Neutrophil (primary cell): ENCODE results near the gene TECTA.

Source experiments
- H3K27ac ChIP-seq: fragments of 200-600 bp; sonication (generic); 2 replicates; pipeline ENCODE4 v1.5.1; 2016; ENCODE audit warnings: mild to moderate bottlenecking, moderate library complexity
- H3K27me3 ChIP-seq: fragments of 200-600 bp; sonication (generic); 2 replicates; pipeline ENCODE4 v1.6.0; 2016; ENCODE audit warnings: mild to moderate bottlenecking
- H3K36me3 ChIP-seq: fragments of 200-600 bp; sonication (generic); 2 replicates; pipeline ENCODE4 v1.5.1; 2017
- H3K4me1 ChIP-seq, 2 experiments: fragments of 200-600 bp in 1 of 2; sonication (generic) in 1 of 2; 1 replicate in 1 of 2; 2 replicates in 1 of 2; pipeline versions ENCODE4 v1.5.1 to v1.6.1; 2013 to 2016; ENCODE audit warnings: low read depth in 1 of 2, low read length in 1 of 2, mild to moderate bottlenecking in 1 of 2, moderate library complexity in 1 of 2; ENCODE audit not compliant: control insufficient read depth in 1 of 2, insufficient read depth in 1 of 2
- H3K4me3 ChIP-seq, 2 experiments: fragments of 200-600 bp in 1 of 2; sonication (generic) in 1 of 2; 1 replicate in 1 of 2; 2 replicates in 1 of 2; pipeline ENCODE4 v1.5.1; 2013 to 2016; ENCODE audit warnings: low read depth in 1 of 2, low read length in 1 of 2, mild to moderate bottlenecking in 1 of 2, moderate library complexity in 1 of 2
- H3K9me3 ChIP-seq: fragments of 200-600 bp; sonication (generic); 2 replicates; pipeline ENCODE4 v1.5.1; 2016
- CTCF ChIP-seq: fragments of 200-600 bp; sonication (generic); IDR thresholded peaks from 2 replicates; pipeline ENCODE4 v1.5.1; 2016; ENCODE audit warnings: antibody characterized with exemption

Gene TECTA

GRCh38 chr11:121138259-121138658, 37.2 kb downstream of the TECTA start:
- no peak overlapping the region for H3K27ac ChIP-seq
- no peaks in the 10 kb centered on the region for H3K36me3 ChIP-seq
- TF ChIP-seq CTCF, result no peak
- H3K9me3 ChIP-seq, result no peaks in the 10 kb centered on the region
- no peak overlapping the region for H3K4me3 ChIP-seq
- H3K4me1 ChIP-seq, result no peaks in the 10 kb centered on the region
- no peaks in the 10 kb centered on the region for H3K27me3 ChIP-seq

- H3K4me1 ChIP-seq, result no peaks in the 10 kb centered on the region
- H3K36me3 ChIP-seq, result no peaks in the 10 kb centered on the region
- H3K27ac ChIP-seq, result no peak overlapping the region
- H3K9me3 ChIP-seq, result no peaks in the 10 kb centered on the region
- no peak for TF ChIP-seq CTCF
- no peak overlapping the region for H3K4me3 ChIP-seq
- H3K27me3 ChIP-seq, result no peaks in the 10 kb centered on the region
Observed at GRCh38 chr11:121140369-121140768, 39.3 kb downstream of the TECTA start.

- no peaks in the 10 kb centered on the region for H3K36me3 ChIP-seq
- H3K27me3 ChIP-seq, result no peaks in the 10 kb centered on the region
- no peak overlapping the region for H3K4me3 ChIP-seq
- no peak overlapping the region for H3K27ac ChIP-seq
- no peak for TF ChIP-seq CTCF
- H3K9me3 ChIP-seq, result no peaks in the 10 kb centered on the region
- H3K4me1 ChIP-seq, result no peaks in the 10 kb centered on the region
Observed at GRCh38 chr11:121141066-121141465, 40.0 kb downstream of the TECTA start.

- H3K27ac ChIP-seq, result no peak overlapping the region
- no peaks in the 10 kb centered on the region for H3K4me1 ChIP-seq
- no peak overlapping the region for H3K4me3 ChIP-seq
- no peaks in the 10 kb centered on the region for H3K36me3 ChIP-seq
- TF ChIP-seq CTCF, result no peak
- no peaks in the 10 kb centered on the region for H3K27me3 ChIP-seq
- H3K9me3 ChIP-seq, result no peaks in the 10 kb centered on the region
Observed at GRCh38 chr11:121143921-121144320, 42.9 kb downstream of the TECTA start.

GRCh38 chr11:121144723-121145122, 43.7 kb downstream of the TECTA start:
- Histone ChIP-seq H3K4me3 (no peak overlapping the region), H3K27ac (no peak overlapping the region), H3K4me1 (no peaks in the 10 kb centered on the region), H3K27me3 (no peaks in the 10 kb centered on the region), H3K36me3 (no peaks in the 10 kb centered on the region), H3K9me3 (no peaks in the 10 kb centered on the region)
- no peak for TF ChIP-seq CTCF

GRCh38 chr11:121145826-121146225, 44.8 kb downstream of the TECTA start:
- no peak for TF ChIP-seq CTCF
- Histone ChIP-seq H3K9me3 (no peaks in the 10 kb centered on the region), H3K4me1 (no peaks in the 10 kb centered on the region), H3K36me3 (no peaks in the 10 kb centered on the region), H3K27ac (no peak overlapping the region), H3K4me3 (no peak overlapping the region), H3K27me3 (no peaks in the 10 kb centered on the region)
